SU-DHL-6 (cell line): ENCODE data around the gene SLC13A5.

Experiments
- EZH2phosphoT487 ChIP-seq: fragments of 200-600 bp; sonication (generic), shearing (Covaris generic); conservative IDR thresholded peaks from 2 replicates; pipeline ENCODE4 v1.6.1; 2018; ENCODE audit warnings: mild to moderate bottlenecking, antibody characterized with exemption, low read length, moderate library complexity, mixed read lengths
- TF ChIP-seq, protein P1 (sequence below): fragments of 200-600 bp; sonication (generic); IDR thresholded peaks from one replicate; pipeline ENCODE4 v1.5.1; 2017; ENCODE audit warnings: antibody characterized with exemption, mild to moderate bottlenecking, low read length, moderate library complexity; ENCODE audit not compliant: insufficient read depth, poor library complexity, severe bottlenecking

DNA sequence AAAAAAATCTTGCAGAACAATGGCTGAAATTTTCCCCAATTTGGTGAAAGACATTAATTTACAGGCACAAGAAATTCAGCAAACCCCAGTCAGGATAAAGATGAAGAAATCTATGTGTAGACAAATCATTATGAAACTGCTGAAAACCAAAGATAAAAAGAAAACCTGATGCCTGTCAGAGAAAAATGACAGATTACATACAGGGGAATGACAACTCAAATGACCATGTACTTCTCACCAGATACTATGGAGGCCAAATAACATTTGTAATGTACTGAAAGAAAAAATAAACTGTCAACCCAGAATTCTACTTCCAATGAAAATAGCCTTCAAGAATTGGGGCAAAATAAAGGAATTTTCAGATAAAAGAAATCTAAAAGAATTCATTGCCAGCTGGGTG lies 35.4 kb upstream of the SLC13A5 start:
- TF ChIP-seq, protein P1, sequence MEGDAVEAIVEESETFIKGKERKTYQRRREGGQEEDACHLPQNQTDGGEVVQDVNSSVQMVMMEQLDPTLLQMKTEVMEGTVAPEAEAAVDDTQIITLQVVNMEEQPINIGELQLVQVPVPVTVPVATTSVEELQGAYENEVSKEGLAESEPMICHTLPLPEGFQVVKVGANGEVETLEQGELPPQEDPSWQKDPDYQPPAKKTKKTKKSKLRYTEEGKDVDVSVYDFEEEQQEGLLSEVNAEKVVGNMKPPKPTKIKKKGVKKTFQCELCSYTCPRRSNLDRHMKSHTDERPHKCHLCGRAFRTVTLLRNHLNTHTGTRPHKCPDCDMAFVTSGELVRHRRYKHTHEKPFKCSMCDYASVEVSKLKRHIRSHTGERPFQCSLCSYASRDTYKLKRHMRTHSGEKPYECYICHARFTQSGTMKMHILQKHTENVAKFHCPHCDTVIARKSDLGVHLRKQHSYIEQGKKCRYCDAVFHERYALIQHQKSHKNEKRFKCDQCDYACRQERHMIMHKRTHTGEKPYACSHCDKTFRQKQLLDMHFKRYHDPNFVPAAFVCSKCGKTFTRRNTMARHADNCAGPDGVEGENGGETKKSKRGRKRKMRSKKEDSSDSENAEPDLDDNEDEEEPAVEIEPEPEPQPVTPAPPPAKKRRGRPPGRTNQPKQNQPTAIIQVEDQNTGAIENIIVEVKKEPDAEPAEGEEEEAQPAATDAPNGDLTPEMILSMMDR = no peak
- no peak for TF ChIP-seq EZH2phosphoT487
